SK-N-SH treated with all-trans-retinoic acid at 6 μM for 48 hours (cell line): ENCODE data around the gene RGPD3.
"Not testable (repeated sequence)": the region's sequence is repeated elsewhere in the genome, so short reads cannot be mapped to it uniquely, and the experiment has no call there.

Source experiments
- CREB5 ChIP-seq: fragments of 250-450 bp; sonication (Bioruptor Pico); IDR thresholded peaks from 2 replicates; pipeline ENCODE4 v1.5.1; 2020; ENCODE audit warnings: low read depth, mild to moderate bottlenecking, moderate library complexity
- ESRRG ChIP-seq: fragments of 250-450 bp; sonication (Bioruptor Pico); IDR thresholded peaks from 2 replicates; pipeline ENCODE4 v1.6.1; 2021; ENCODE audit warnings: mild to moderate bottlenecking
- ISL1 ChIP-seq: fragments of 250-450 bp; sonication (Bioruptor Pico); IDR thresholded peaks from 2 replicates; pipeline ENCODE4 v2.1.2; 2022; ENCODE audit warnings: mild to moderate bottlenecking, moderate library complexity
- OSR1 ChIP-seq: fragments of 250-450 bp; sonication (Bioruptor Pico); IDR thresholded peaks from 2 replicates; pipeline ENCODE4 v1.8.0; 2022; ENCODE audit warnings: moderate library complexity, mild to moderate bottlenecking, inconsistent platforms
- PATZ1 ChIP-seq: fragments of 250-450 bp; sonication (Bioruptor Pico); IDR thresholded peaks from 2 replicates; pipeline ENCODE4 v1.8.0; 2020; ENCODE audit warnings: mild to moderate bottlenecking, moderate library complexity, borderline replicate concordance
- RARB ChIP-seq: fragments of 250-450 bp; sonication (Bioruptor Pico); IDR thresholded peaks from 2 replicates; pipeline ENCODE4 v1.8.0; 2021; ENCODE audit warnings: mild to moderate bottlenecking, moderate library complexity
- TCF4 ChIP-seq: fragments of 250-450 bp; sonication (Bioruptor Pico); IDR thresholded peaks from 2 replicates; pipeline ENCODE4 v1.8.0; 2021; ENCODE audit warnings: mild to moderate bottlenecking, moderate library complexity, borderline replicate concordance
- TOX ChIP-seq: fragments of 250-450 bp; sonication (Bioruptor Pico); IDR thresholded peaks from 2 replicates; pipeline ENCODE4 v1.8.0; 2021; ENCODE audit warnings: mild to moderate bottlenecking, moderate library complexity, borderline replicate concordance
- ZC3H10 ChIP-seq: fragments of 250-450 bp; sonication (Bioruptor Pico); IDR thresholded peaks from 2 replicates; pipeline ENCODE4 v1.5.1; 2021; ENCODE audit warnings: mild to moderate bottlenecking, moderate library complexity
- ZFP3 ChIP-seq: fragments of 250-450 bp; sonication (Bioruptor Pico); IDR thresholded peaks from 2 replicates; pipeline ENCODE4 v1.5.0; 2020; ENCODE audit warnings: mild to moderate bottlenecking, moderate library complexity
- ZFP30 ChIP-seq: fragments of 450-650 bp; formaldehyde crosslinking; IDR thresholded peaks from 2 replicates; pipeline ENCODE4 v1.5.0; 2022; ENCODE audit warnings: mild to moderate bottlenecking, moderate library complexity
- ZNF565 ChIP-seq: fragments of 450-650 bp; formaldehyde crosslinking; conservative IDR thresholded peaks from 2 replicates; pipeline ENCODE4 v1.5.0; 2020; ENCODE audit warnings: low read depth, mild to moderate bottlenecking, moderate library complexity
- ZNF8 ChIP-seq: fragments of 450-650 bp; formaldehyde crosslinking; IDR thresholded peaks from 2 replicates; pipeline ENCODE4 v1.5.0; 2020; ENCODE audit warnings: mild to moderate bottlenecking, moderate library complexity
- TF ChIP-seq, protein P1 (sequence below): fragments of 250-450 bp; sonication (Bioruptor Pico); IDR thresholded peaks from 2 replicates; pipeline ENCODE4 v1.5.1; 2021; ENCODE audit warnings: mild to moderate bottlenecking, moderate library complexity

GRCh38 chr2:106514827-106515226 lies 46.6 kb upstream of the RGPD3 start:
- TF ChIP-seq TOX; RARB (CRISPR knock-in tag); PATZ1 (CRISPR knock-in tag); ZFP3 (CRISPR knock-in tag); ZC3H10 (CRISPR knock-in tag); ZNF565 (CRISPR knock-in tag); OSR1 (CRISPR knock-in tag); ISL1 (CRISPR knock-in tag); ZFP30 (CRISPR knock-in tag); CREB5; ZNF8; ESRRG (CRISPR knock-in tag); TCF4 (CRISPR knock-in tag): not testable (repeated sequence)
- TF ChIP-seq, protein P1, sequence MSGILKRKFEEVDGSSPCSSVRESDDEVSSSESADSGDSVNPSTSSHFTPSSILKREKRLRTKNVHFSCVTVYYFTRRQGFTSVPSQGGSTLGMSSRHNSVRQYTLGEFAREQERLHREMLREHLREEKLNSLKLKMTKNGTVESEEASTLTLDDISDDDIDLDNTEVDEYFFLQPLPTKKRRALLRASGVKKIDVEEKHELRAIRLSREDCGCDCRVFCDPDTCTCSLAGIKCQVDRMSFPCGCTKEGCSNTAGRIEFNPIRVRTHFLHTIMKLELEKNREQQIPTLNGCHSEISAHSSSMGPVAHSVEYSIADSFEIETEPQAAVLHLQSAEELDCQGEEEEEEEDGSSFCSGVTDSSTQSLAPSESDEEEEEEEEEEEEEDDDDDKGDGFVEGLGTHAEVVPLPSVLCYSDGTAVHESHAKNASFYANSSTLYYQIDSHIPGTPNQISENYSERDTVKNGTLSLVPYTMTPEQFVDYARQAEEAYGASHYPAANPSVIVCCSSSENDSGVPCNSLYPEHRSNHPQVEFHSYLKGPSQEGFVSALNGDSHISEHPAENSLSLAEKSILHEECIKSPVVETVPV (CRISPR knock-in tag) = not testable (repeated sequence)
